Psoas muscle (tissue), 8 donors: Measurements from ENCODE around the gene RAP2A. TPM values are rescaled to one million over a fixed set of nuclear protein-coding genes. Genes with fewer than 3 reads are reported as not detected.

Source experiments
- ATAC-seq, 4 donors: fragments of 200-7000 bp; cut with Tn5 transposase; one replicate each; pipeline ENCODE4 v1.9.1; 2020; ENCODE audit warnings: moderate library complexity in 3 of 4, mild to moderate bottlenecking in 2 of 4
- DNase-seq, 2 donors: peaks; one replicate each; pipeline ENCODE4 v3.0.0-alpha.2; 2020
- H3K27ac ChIP-seq: fragments of 200-600 bp; one replicate; pipeline ENCODE4 v1.8.0; 2022
- H3K27me3 ChIP-seq, 3 donors: fragments of 200-600 bp in 1 of 3; one replicate each; pipeline versions ENCODE4 v1.6.1 to v1.8.0; 2013 to 2022; ENCODE audit warnings: low read length in 2 of 3, mild to moderate bottlenecking in 2 of 3, moderate library complexity in 1 of 3; ENCODE audit not compliant: insufficient read depth in 3 of 3
- H3K36me3 ChIP-seq, 2 donors: fragments of 200-600 bp in 1 of 2; one replicate each; pipeline versions ENCODE4 v1.6.1 to v1.8.0; 2013 to 2022; ENCODE audit warnings: low read depth in 1 of 2, mild to moderate bottlenecking in 1 of 2, moderate library complexity in 1 of 2; ENCODE audit not compliant: insufficient read depth in 1 of 2
- H3K4me1 ChIP-seq: fragments of 200-600 bp; one replicate; pipeline ENCODE4 v1.8.0; 2022
- H3K4me3 ChIP-seq: fragments of 200-600 bp; one replicate; pipeline ENCODE4 v1.8.0; 2022; ENCODE audit warnings: mild to moderate bottlenecking
- H3K9me3 ChIP-seq: fragments of 200-600 bp; one replicate; pipeline ENCODE4 v1.8.0; 2022
- CTCF ChIP-seq: fragments of 200-600 bp; IDR thresholded peaks from one replicate; pipeline ENCODE4 v1.8.0; 2022; ENCODE audit warnings: antibody characterized with exemption
- WGBS, 3 donors: extraction: QIAGEN DNeasy Blood & Tissue Kit; methylation state at CpG; one replicate each; pipeline versions ENCODE4 v1.1.6 to v1.1.7; 2013; 5-methylcytosine and 5-hydroxymethylcytosine counted together
- intact Hi-C, 2 donors: fragments of 100-400 bp; cut with DNase I; formaldehyde crosslinking; loops; one replicate each; pipeline versions ENCODE4 v1.11.0 to v1.14.2; 2022
- polyA plus RNA-seq, 3 donors: library from polyadenylated mRNA; stranded (reverse); fragments of 200-250 nt; gene quantifications; one replicate each; pipeline ENCODE4 v1.2.3, GENCODE V29; 2013
- total RNA-seq, 4 donors: library from RNA; stranded (reverse); fragmentation: NEBNext Ultra II Directional in 2 of 4; extraction: Animal tissue kit (Norgen Biotek cat#: 25700) in 2 of 4; gene quantifications; one replicate each; pipeline versions ENCODE4 v1.2.1 to v1.2.4, GENCODE V29; 2021 to 2023
- donor health status: healthy with polysubstance abuse.
- donor health status: DM: no; HTN: no; CAD: no; lungs with moderate emphysema.
- donor health status: Bipolar disorder and iron deficiency.
- donor health status: healthy.
- donor health status: DM: yes; HTN: yes; CAD: no.
- donor health status: DM: no; HTN: no; CAD: no.
- donor health status: DM: no; HTN: no; CAD: no.
- donor health status: DM: yes; HTN: yes; CAD: no.

RAP2A gene
- total and polyA plus RNA-seq, 7 donors, result 3.8 to 35.7 (median 11.4) TPM

- ATAC-seq (peak; percentile 62 to 75 (median 66)), DNase-seq (no peak)
- Histone ChIP-seq H3K9me3 (no peaks in the 10 kb centered on the region), H3K36me3 (no peaks in the 10 kb centered on the region), H3K27me3 (no peaks in the 10 kb centered on the region), H3K4me1 (peaks cover 20% of the 10 kb centered on the region), H3K27ac (peak overlapping the region; percentile 9), H3K4me3 (peak overlapping the region; percentile 19)
- TF ChIP-seq CTCF, result no peak
- 32 to 53% (median 36%) methylated on average over 8 of the region's 8 CpGs for whole genome bisulfite sequencing, 3 donors
- intact Hi-C loops, result loop anchor here in 1 of 2 donors (10.0 kb wide), 1 partner anchor 308 kb away; no protein-coding TSS in a partner anchor
These were observed 11.6 kb upstream of the RAP2A start for GRCh38 chr13:97422118-97423054.

GRCh38 chr13:97423300-97424045, 10.5 kb upstream of the RAP2A start:
- no peak for TF ChIP-seq CTCF
- no peak overlapping the region for H3K4me3 ChIP-seq
- peak overlapping the region; percentile 20 for H3K27ac ChIP-seq

GRCh38 chr13:97425590-97425989, 8.4 kb upstream of the RAP2A start:
- DNase-seq, result no peak
- intact Hi-C loops, result loop anchor here in 1 of 2 donors (10.0 kb wide), 1 partner anchor 311 kb away; no protein-coding TSS in a partner anchor
- no peak for TF ChIP-seq CTCF
- Histone ChIP-seq H3K36me3 (no peaks in the 10 kb centered on the region), H3K4me3 (no peak overlapping the region), H3K27me3 (no peaks in the 10 kb centered on the region), H3K4me1 (peaks cover 35% of the 10 kb centered on the region), H3K27ac (no peak overlapping the region), H3K9me3 (no peaks in the 10 kb centered on the region)
- no peak for ATAC-seq
- WGBS, 3 donors, result 88 to 93% (median 93%) methylated on average over 2 of the region's 2 CpGs

More at GRCh38 chr13:97423300-97424045, 10.5 kb upstream of the RAP2A start:
- Histone ChIP-seq H3K9me3 (no peaks in the 10 kb centered on the region), H3K36me3 (no peaks in the 10 kb centered on the region), H3K4me1 (peaks cover 20% of the 10 kb centered on the region), H3K27me3 (no peaks in the 10 kb centered on the region)
- WGBS, 3 donors, result 51 to 68% (median 60%) methylated on average over 8 of the region's 8 CpGs
- intact Hi-C loops, result loop anchor here in 1 of 2 donors (10.0 kb wide), 1 partner anchor 309 kb away; no protein-coding TSS in a partner anchor
- ATAC-seq (peak in 3 of 4 donors; percentile 34 to 85 (median 76)), DNase-seq (no peak)

GRCh38 chr13:97426695-97427094, 7.3 kb upstream of the RAP2A start:
- Histone ChIP-seq H3K36me3 (no peaks in the 10 kb centered on the region), H3K4me1 (peaks cover 39% of the 10 kb centered on the region), H3K4me3 (no peak overlapping the region), H3K9me3 (no peaks in the 10 kb centered on the region), H3K27ac (no peak overlapping the region), H3K27me3 (no peaks in the 10 kb centered on the region)
- ATAC-seq (no peak), DNase-seq (no peak)
- 94 to 95% (median 94%) methylated on average over 3 of the region's 3 CpGs for WGBS, 3 donors
- no peak for TF ChIP-seq CTCF
- intact Hi-C loops, result loop anchor here in 1 of 2 donors (10.0 kb wide), 1 partner anchor 312 kb away; no protein-coding TSS in a partner anchor
